Esophagus muscularis mucosa (tissue), 4 donors: Measurements from ENCODE around the gene RNU6-8. TPM values are rescaled to one million over a fixed set of nuclear protein-coding genes. Genes with fewer than 3 reads are reported as not detected.

Source experiments
- DNase-seq: peaks from one replicate; pipeline ENCODE4 v3.0.0-alpha.2; 2017; ENCODE audit errors: extremely low spot score
- H3K27ac ChIP-seq, 4 donors: fragments of 200-600 bp; sonication (generic); replicated peaks in 1 of 4; 1 replicate in 3 of 4; 2 replicates in 1 of 4; pipeline ENCODE4 v1.5.1; 2016 to 2019; ENCODE audit warnings: mild to moderate bottlenecking in 1 of 4
- H3K27me3 ChIP-seq, 4 donors: fragments of 200-600 bp; sonication (generic); one replicate each; pipeline versions ENCODE4 v1.5.1 to v1.6.0; 2016 to 2019
- H3K36me3 ChIP-seq, 4 donors: fragments of 200-600 bp; sonication (generic); one replicate each; pipeline ENCODE4 v1.5.1; 2016 to 2019
- H3K4me1 ChIP-seq, 4 donors: fragments of 200-600 bp; sonication (generic); one replicate each; pipeline ENCODE4 v1.5.1; 2016 to 2019
- H3K4me3 ChIP-seq, 4 donors: fragments of 200-600 bp; sonication (generic); 1 replicate in 2 of 4; 2 replicates in 2 of 4; pipeline ENCODE4 v1.5.1; 2016 to 2019; ENCODE audit warnings: mild to moderate bottlenecking in 4 of 4, moderate library complexity in 1 of 4
- H3K9me3 ChIP-seq, 4 donors: fragments of 200-600 bp; sonication (generic); 1 replicate in 3 of 4; 2 replicates in 1 of 4; pipeline ENCODE4 v1.5.1; 2016 to 2019
- CTCF ChIP-seq, 3 experiments: fragments of 200-600 bp in 2 of 3; fragments of 450-650 bp in 1 of 3; sonication (generic) in 2 of 3; IDR thresholded peaks; one replicate each; pipeline ENCODE4 v1.5.1; 2017 to 2019; ENCODE audit warnings: antibody characterized with exemption in 3 of 3, mild to moderate bottlenecking in 2 of 3, moderate library complexity in 1 of 3
- EP300 ChIP-seq: sonication (generic); formaldehyde crosslinking; IDR thresholded peaks from one replicate; pipeline ENCODE4 v1.6.1; 2017; ENCODE audit warnings: antibody characterized with exemption
- POLR2A ChIP-seq: fragments of 450-650 bp; IDR thresholded peaks from one replicate; pipeline ENCODE4 v1.6.1; 2017; ENCODE audit warnings: antibody characterized with exemption, moderate library complexity, mild to moderate bottlenecking, low read depth
- POLR2AphosphoS5 ChIP-seq, 2 donors: sonication (generic); formaldehyde crosslinking; IDR thresholded peaks; one replicate each; pipeline ENCODE4 v1.6.1; 2017; ENCODE audit warnings: antibody characterized with exemption in 2 of 2
- WGBS: methylation state at CpG from one replicate; pipeline ENCODE4 v1.1.5; 2018; 5-methylcytosine and 5-hydroxymethylcytosine counted together
- intact Hi-C: fragments of 100-400 bp; cut with DNase I; formaldehyde crosslinking; loops from one replicate; pipeline ENCODE4 v1.15.1; 2023
- total RNA-seq, 4 donors: library from RNA; depleted of rRNA; stranded (reverse); fragments of >200 nt; gene quantifications; one replicate each; pipeline versions ENCODE4 v1.1.0 to v1.2.1, GENCODE V29; 2016

RNU6-8 gene
- total RNA-seq, 4 donors from 2014 or later: not detected

GRCh38 chr14:32224737-32225377 is 21.8 kb upstream of the RNU6-8 start:
- Histone ChIP-seq H3K36me3 (no peaks in the 10 kb centered on the region), H3K27me3 (no peaks in the 10 kb centered on the region), H3K4me1 (peaks cover 7 to 24% (median 17%) of the 10 kb centered on the region in 4 donors), H3K4me3 (no peak overlapping the region), H3K9me3 (no peaks in the 10 kb centered on the region), H3K27ac (peak overlapping the region; percentile 29 to 76 (median 50))
- WGBS: 46% methylated on average over 6 of the region's 6 CpGs
- DNase-seq: no peak
- intact Hi-C loops: no loop called here
- TF ChIP-seq CTCF (IDR thresholded peaks at IDR 0.05) (peak in 1 of 3 experiments; percentile 56), POLR2AphosphoS5 (IDR thresholded peaks at IDR 0.05) (peak; percentile 60 to 82), POLR2A (no peak), EP300 (no peak)

GRCh38 chr14:32217301-32217700 is 14.2 kb upstream of the RNU6-8 start:
- Histone ChIP-seq H3K9me3 (no peaks in the 10 kb centered on the region), H3K4me3 (no peak overlapping the region), H3K27me3 (no peaks in the 10 kb centered on the region), H3K27ac (no peak overlapping the region), H3K36me3 (no peaks in the 10 kb centered on the region), H3K4me1 (no peaks in the 10 kb centered on the region)
- intact Hi-C loops: no loop called here
- 53% methylated on average over 5 of the region's 5 CpGs for WGBS
- no peak for DNase-seq
- no peak for TF ChIP-seq EP300
- no peak for TF ChIP-seq POLR2AphosphoS5 (IDR thresholded peaks at IDR 0.05)
- no peak for TF ChIP-seq CTCF (IDR thresholded peaks at IDR 0.05)

GRCh38 chr14:32212833-32213232 is 9.8 kb upstream of the RNU6-8 start:
- DNase-seq: no peak
- intact Hi-C loops: no loop called here
- TF ChIP-seq EP300: no peak
- no peak overlapping the region for H3K27ac ChIP-seq
- no peaks in the 10 kb centered on the region for H3K4me1 ChIP-seq
- no peaks in the 10 kb centered on the region for H3K9me3 ChIP-seq
- no peaks in the 10 kb centered on the region for H3K27me3 ChIP-seq
- no peaks in the 10 kb centered on the region for H3K36me3 ChIP-seq
- no peak overlapping the region for H3K4me3 ChIP-seq

- intact Hi-C loops: no loop called here
- Histone ChIP-seq H3K36me3 (no peaks in the 10 kb centered on the region), H3K27ac (no peak overlapping the region), H3K4me3 (no peak overlapping the region), H3K9me3 (no peaks in the 10 kb centered on the region), H3K27me3 (no peaks in the 10 kb centered on the region), H3K4me1 (no peaks in the 10 kb centered on the region)
- 96% methylated on average over 3 of the region's 3 CpGs for WGBS
- no peak for DNase-seq
- TF ChIP-seq EP300: no peak
- TF ChIP-seq POLR2A: no peak
- no peak for TF ChIP-seq POLR2AphosphoS5 (IDR thresholded peaks at IDR 0.05)
- TF ChIP-seq CTCF (IDR thresholded peaks at IDR 0.05): no peak
These were observed 8.0 kb upstream of the RNU6-8 start for GRCh38 chr14:32211068-32211404.

GRCh38 chr14:32209471-32209870 is 6.4 kb upstream of the RNU6-8 start:
- TF ChIP-seq EP300: no peak
- no peak for TF ChIP-seq POLR2A
- no peak for TF ChIP-seq POLR2AphosphoS5 (IDR thresholded peaks at IDR 0.05)
- no peak for TF ChIP-seq CTCF (IDR thresholded peaks at IDR 0.05)
- Histone ChIP-seq H3K36me3 (no peaks in the 10 kb centered on the region), H3K27me3 (no peaks in the 10 kb centered on the region), H3K4me1 (peaks cover 0 to 2% (median under 1%) of the 10 kb centered on the region in 4 donors), H3K27ac (no peak overlapping the region), H3K4me3 (no peak overlapping the region), H3K9me3 (no peaks in the 10 kb centered on the region)
- intact Hi-C loops: no loop called here
- DNase-seq: no peak
